Upper lobe of left lung (tissue), 6 donors: Measurements from ENCODE around the gene PIK3C2G. TPM values are rescaled to one million over a fixed set of nuclear protein-coding genes. Genes with fewer than 3 reads are reported as not detected.

Experiments used
- ATAC-seq, 2 donors: fragments of 200-7000 bp; cut with Tn5 transposase; one replicate each; pipeline ENCODE4 v1.9.1; 2022; ENCODE audit warnings: mild to moderate bottlenecking in 2 of 2, moderate library complexity in 2 of 2; ENCODE audit not compliant: low FRiP score in 2 of 2
- DNase-seq, 2 donors: peaks; one replicate each; pipeline ENCODE4 v3.0.0-alpha.2; 2019 to 2020
- H3K27ac ChIP-seq, 4 donors: fragments of 200-600 bp; sonication (generic); one replicate each; pipeline ENCODE4 v1.5.1; 2016 to 2019
- H3K27me3 ChIP-seq, 4 donors: fragments of 200-600 bp; sonication (generic); one replicate each; pipeline ENCODE4 v1.5.1; 2017 to 2019
- H3K36me3 ChIP-seq, 4 donors: fragments of 200-600 bp; sonication (generic); one replicate each; pipeline ENCODE4 v1.5.1; 2016 to 2019
- H3K4me1 ChIP-seq, 4 donors: fragments of 200-600 bp; sonication (generic); one replicate each; pipeline ENCODE4 v1.5.1; 2018 to 2019
- H3K4me3 ChIP-seq, 4 donors: fragments of 200-600 bp; sonication (generic); one replicate each; pipeline ENCODE4 v1.5.1; 2017 to 2019; ENCODE audit warnings: mild to moderate bottlenecking in 2 of 4, moderate library complexity in 1 of 4
- H3K9me3 ChIP-seq, 4 donors: fragments of 200-600 bp; sonication (generic); one replicate each; pipeline ENCODE4 v1.5.1; 2018 to 2019
- CTCF ChIP-seq, 6 experiments: fragments of 450-650 bp in 4 of 6; fragments of 200-600 bp in 2 of 6; sonication (generic) in 2 of 6; IDR thresholded peaks; one replicate each; pipeline ENCODE4 v1.5.1; 2016 to 2019; ENCODE audit warnings: antibody characterized with exemption in 6 of 6
- EP300 ChIP-seq, 4 donors: sonication (generic); formaldehyde crosslinking; IDR thresholded peaks; one replicate each; pipeline ENCODE4 v1.5.1; 2017; ENCODE audit warnings: antibody characterized with exemption in 4 of 4, control low read depth in 2 of 4
- POLR2A ChIP-seq, 4 donors: fragments of 450-650 bp; IDR thresholded peaks; one replicate each; pipeline ENCODE4 v1.5.1; 2016 to 2017; ENCODE audit warnings: antibody characterized with exemption in 4 of 4, mild to moderate bottlenecking in 2 of 4
- POLR2AphosphoS5 ChIP-seq, 2 donors: sonication (generic); formaldehyde crosslinking; IDR thresholded peaks; one replicate each; pipeline ENCODE4 v1.5.1; 2017; ENCODE audit warnings: antibody characterized with exemption in 2 of 2
- whole genome bisulfite sequencing, 2 donors: methylation state at CpG; one replicate each; pipeline ENCODE4 v1.1.5; 2017 to 2018; 5-methylcytosine and 5-hydroxymethylcytosine counted together
- total RNA-seq, 6 donors: library from RNA; depleted of rRNA in 4 of 6; stranded (reverse); fragments of >200 nt in 4 of 6; gene quantifications; one replicate each; pipeline versions ENCODE4 v1.1.0 to v1.2.1, GENCODE V29; 2016 to 2021
- donor health status: DM: no; HTN: no; CAD: no; lungs with moderate emphysema.
- donor health status: DM: no; HTN: yes; CAD: no; lungs with severe emphysema.

Gene PIK3C2G
- total RNA-seq, 6 donors from 2014 or later = 0.33 to 3.1 (median 0.39) TPM; not detected in 1

GRCh38 chr12:18612971-18613370 lies 351.7 kb downstream of the PIK3C2G start:
- Histone ChIP-seq H3K4me1 (no peaks in the 10 kb centered on the region), H3K27ac (no peak overlapping the region), H3K27me3 (no peaks in the 10 kb centered on the region), H3K4me3 (no peak overlapping the region), H3K36me3 (no peaks in the 10 kb centered on the region), H3K9me3 (no peaks in the 10 kb centered on the region)
- no peak for DNase-seq
- WGBS, 2 donors = 78 to 86% methylated on average over 2 of the region's 2 CpGs
- TF ChIP-seq POLR2AphosphoS5 (IDR thresholded peaks at IDR 0.05) (no peak), POLR2A (IDR thresholded peaks at IDR 0.05) (no peak), CTCF (IDR thresholded peaks at IDR 0.05) (no peak), EP300 (IDR thresholded peaks at IDR 0.05) (no peak)
- no peak for ATAC-seq

- TF ChIP-seq POLR2AphosphoS5 (IDR thresholded peaks at IDR 0.05) (no peak), POLR2A (IDR thresholded peaks at IDR 0.05) (no peak), EP300 (IDR thresholded peaks at IDR 0.05) (no peak), CTCF (IDR thresholded peaks at IDR 0.05) (no peak)
- no peaks in the 10 kb centered on the region for H3K4me1 ChIP-seq
- ATAC-seq = no peak
- H3K27ac ChIP-seq = no peak overlapping the region
- no peak for DNase-seq
- no peaks in the 10 kb centered on the region for H3K36me3 ChIP-seq
- no peaks in the 10 kb centered on the region for H3K9me3 ChIP-seq
- no peak overlapping the region for H3K4me3 ChIP-seq
- H3K27me3 ChIP-seq = no peaks in the 10 kb centered on the region
Measured at GRCh38 chr12:18620986-18621385, 359.7 kb downstream of the PIK3C2G start.

- no peak for ATAC-seq
- Histone ChIP-seq H3K9me3 (peaks cover 0 to 7% (median 3%) of the 10 kb centered on the region in 4 donors), H3K4me3 (no peak overlapping the region), H3K27me3 (no peaks in the 10 kb centered on the region), H3K4me1 (no peaks in the 10 kb centered on the region), H3K36me3 (no peaks in the 10 kb centered on the region), H3K27ac (no peak overlapping the region)
- WGBS, 2 donors = 90 to 98% methylated on average over 2 of the region's 2 CpGs
- no peak for DNase-seq
- TF ChIP-seq EP300 (IDR thresholded peaks at IDR 0.05) (no peak), POLR2AphosphoS5 (IDR thresholded peaks at IDR 0.05) (no peak), CTCF (IDR thresholded peaks at IDR 0.05) (no peak), POLR2A (IDR thresholded peaks at IDR 0.05) (no peak)
Measured at GRCh38 chr12:18629445-18629844, 368.1 kb downstream of the PIK3C2G start.

- peaks cover 0 to 7% (median 3%) of the 10 kb centered on the region in 4 donors for H3K9me3 ChIP-seq
- TF ChIP-seq CTCF (IDR thresholded peaks at IDR 0.05) (no peak), EP300 (IDR thresholded peaks at IDR 0.05) (no peak), POLR2A (IDR thresholded peaks at IDR 0.05) (no peak), POLR2AphosphoS5 (IDR thresholded peaks at IDR 0.05) (no peak)
- 94 to 100% methylated on average over 1 of the region's 1 CpG for WGBS, 2 donors
- ATAC-seq (no peak), DNase-seq (no peak)
- no peaks in the 10 kb centered on the region for H3K36me3 ChIP-seq
- H3K4me3 ChIP-seq = no peak overlapping the region
- H3K4me1 ChIP-seq = no peaks in the 10 kb centered on the region
- no peaks in the 10 kb centered on the region for H3K27me3 ChIP-seq
- H3K27ac ChIP-seq = no peak overlapping the region
Measured at GRCh38 chr12:18629916-18630315, 368.6 kb downstream of the PIK3C2G start.

GRCh38 chr12:18631339-18631738 lies 370.0 kb downstream of the PIK3C2G start:
- no peak overlapping the region for H3K4me3 ChIP-seq
- no peaks in the 10 kb centered on the region for H3K27me3 ChIP-seq
- TF ChIP-seq POLR2A (IDR thresholded peaks at IDR 0.05) (no peak), EP300 (IDR thresholded peaks at IDR 0.05) (no peak), POLR2AphosphoS5 (IDR thresholded peaks at IDR 0.05) (no peak), CTCF (IDR thresholded peaks at IDR 0.05) (no peak)
- DNase-seq (no peak), ATAC-seq (no peak)
- H3K9me3 ChIP-seq = peaks cover 0 to 7% (median 2%) of the 10 kb centered on the region in 4 donors
- no peaks in the 10 kb centered on the region for H3K36me3 ChIP-seq
- no peaks in the 10 kb centered on the region for H3K4me1 ChIP-seq
- WGBS, 2 donors = 85 to 88% methylated on average over 5 of the region's 5 CpGs
- H3K27ac ChIP-seq = no peak overlapping the region
